ENCODE measurements around the gene PAPPA.

DNA sequence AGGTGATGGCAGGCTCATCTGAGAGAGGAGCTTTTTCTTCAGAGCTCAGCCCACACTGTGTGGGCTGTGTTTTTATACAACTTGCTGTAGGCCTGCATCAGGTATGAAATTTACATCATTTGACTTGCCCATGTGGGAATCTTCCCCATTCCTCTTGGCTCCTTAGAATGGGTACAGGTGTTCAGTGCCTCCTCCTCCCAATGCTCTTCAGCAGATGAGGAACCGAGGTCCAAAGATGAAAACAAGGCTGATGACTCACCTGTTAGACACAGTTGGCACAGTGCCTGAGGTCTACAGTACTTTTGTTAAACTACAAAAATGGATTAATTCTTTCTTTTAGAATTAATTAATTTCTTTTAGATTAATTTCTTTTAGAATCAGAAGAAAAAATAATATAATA, 20.8 kb downstream of the PAPPA start:
- TF ChIP-seq CTCF (conservative IDR thresholded peaks at IDR 0.05; ENCODE audit: low read length) (no peak), EZH2phosphoT487 (IDR thresholded peaks at IDR 0.05; ENCODE audit: borderline replicate concordance) (no peak)
